GM12878 (cell line): ENCODE measurements around the gene ATG4B. TPM values are rescaled to one million over a fixed set of nuclear protein-coding genes. Genes with fewer than 3 reads are reported as not detected.
A peak's percentile ranks its signal among the peaks of the same experiment; 100 is the strongest.

Experiments
- BACH1 ChIP-seq: fragments of 450-650 bp; IDR thresholded peaks from 2 replicates; pipeline ENCODE4 v1.6.1; 2017; ENCODE audit warnings: mild to moderate bottlenecking, borderline replicate concordance
- CUX1 ChIP-seq: IDR thresholded peaks from 2 replicates; pipeline ENCODE4 v1.6.1; 2012; ENCODE audit warnings: improper control_type of control experiment, low read depth, low read length; ENCODE audit not compliant: insufficient replicate concordance
- ELK1 ChIP-seq: IDR thresholded peaks from 2 replicates; pipeline ENCODE4 v1.6.1; 2012; ENCODE audit warnings: low read depth, low read length, improper control_type of control experiment
- FOS ChIP-seq: IDR thresholded peaks from 3 replicates; pipeline ENCODE4 v1.6.1; 2011; ENCODE audit warnings: borderline replicate concordance; ENCODE audit not compliant: insufficient read length; ENCODE audit errors: extremely low read depth
- GATAD2B ChIP-seq: fragments of 450-650 bp; conservative IDR thresholded peaks from 2 replicates; pipeline ENCODE4 v1.6.1; 2017; ENCODE audit warnings: low read depth, mild to moderate bottlenecking, moderate library complexity
- KAT2A ChIP-seq: conservative IDR thresholded peaks from 2 replicates; pipeline ENCODE4 v1.6.1; 2011; ENCODE audit warnings: low read depth, low read length; ENCODE audit not compliant: control insufficient read depth
- LARP7 ChIP-seq: fragments of 450-650 bp; IDR thresholded peaks from 2 replicates; pipeline ENCODE4 v1.6.1; 2017; ENCODE audit warnings: mild to moderate bottlenecking
- NFYA ChIP-seq: IDR thresholded peaks from 2 replicates; pipeline ENCODE4 v1.6.1; 2011; ENCODE audit warnings: low read depth, mild to moderate bottlenecking, low read length, improper control_type of control experiment, borderline replicate concordance
- NR2C2 ChIP-seq: IDR thresholded peaks from 2 replicates; pipeline ENCODE4 v1.6.1; 2011; ENCODE audit warnings: borderline replicate concordance, low read depth; ENCODE audit not compliant: control insufficient read depth, insufficient read length
- RAD21 ChIP-seq: IDR thresholded peaks from 2 replicates; pipeline ENCODE4 v1.6.1; 2011; ENCODE audit warnings: mild to moderate bottlenecking, low read depth, low read length, moderate library complexity; ENCODE audit not compliant: insufficient read depth
- SIX5 ChIP-seq: IDR thresholded peaks from 2 replicates; pipeline ENCODE4 v1.6.1; 2011; ENCODE audit warnings: mild to moderate bottlenecking, low read depth, low read length, moderate library complexity; ENCODE audit not compliant: severe bottlenecking
- ZBTB11 ChIP-seq: fragments of 450-650 bp; formaldehyde crosslinking; IDR thresholded peaks from 2 replicates; pipeline ENCODE4 v1.5.0; 2022; ENCODE audit warnings: mild to moderate bottlenecking, missing genetic modification characterization
- ZNF592 ChIP-seq: fragments of 450-650 bp; IDR thresholded peaks from 2 replicates; pipeline ENCODE4 v1.6.1; 2017; ENCODE audit warnings: mild to moderate bottlenecking, moderate library complexity
- ZSCAN29 ChIP-seq: fragments of 450-650 bp; IDR thresholded peaks from 2 replicates; pipeline ENCODE4 v1.6.1; 2017; ENCODE audit warnings: mild to moderate bottlenecking, moderate library complexity
- polyA plus RNA-seq, 11 experiments: library from polyadenylated mRNA; depleted of rRNA in 4 of 11; unstranded in 6 of 11; stranded (reverse) in 5 of 11; fragments of >200 nt; fragmentation: Nextera tagmentation in 4 of 11; fragmentation: Illumina TruSeq in 1 of 11; extraction: Ambion mirVana in 4 of 11; extraction: Trizol in 1 of 11; gene quantifications; 1 replicate in 1 of 11; 2 replicates in 10 of 11; pipeline versions ENCODE4 v1.2.1 to v1.2.3, GENCODE V29; 2011 to 2016; ENCODE audit warnings: inconsistent platforms in 2 of 11, missing spikeins in 2 of 11, low read depth in 1 of 11
- total RNA-seq, 4 experiments: library from RNA; depleted of rRNA in 3 of 4; stranded (reverse); fragments of >200 nt in 3 of 4; fragmentation: Illumina TruSeq in 1 of 4; extraction: Trizol in 1 of 4; gene quantifications; 2 replicates each; pipeline versions ENCODE4 v1.2.1 to v1.2.3, GENCODE V29; 2013 to 2021

ATG4B gene
- total and polyA plus RNA-seq, 10 of the 15 experiments (the other 5 are each of a cell fraction or from before 2014, with no cell fraction given) = 5.8 to 84.1 (median 64.9) TPM

- TF ChIP-seq CUX1 = no peak
- TF ChIP-seq ELK1 = peak; percentile 67
- peak; percentile 52 for TF ChIP-seq LARP7
- TF ChIP-seq KAT2A = no peak
- TF ChIP-seq RAD21 = no peak
- TF ChIP-seq ZBTB11 (CRISPR knock-in tag) = no peak
- TF ChIP-seq NFYA = no peak
- TF ChIP-seq ZNF592 = 0 out of 2 replicates have a peak, but pooled peaks have one; percentile 46
- no peak for TF ChIP-seq BACH1
- TF ChIP-seq FOS = no peak
- TF ChIP-seq NR2C2 = no peak
- no peak; the same call in 1 of the 2 replicates for TF ChIP-seq GATAD2B
- TF ChIP-seq SIX5 = peak; percentile 87
- TF ChIP-seq ZSCAN29 = no peak
These were observed at the start of gene ATG4B, which contains the start of gene THAP4 (continued) for GRCh38 chr2:241637018-241637794.
